Choroid plexus epithelial cell (primary cell): Measurements from ENCODE around the gene DHRS7.

Experiments
- DNase-seq: peaks from one replicate; pipeline ENCODE4 v3.0.0-alpha.2; 2010; ENCODE audit warnings: low read depth
- H3K4me3 ChIP-seq: 2 replicates; pipeline ENCODE4 v1.5.1; 2011; ENCODE audit warnings: low read depth, mild to moderate bottlenecking, control low read depth, low read length, moderate library complexity
- CTCF ChIP-seq: conservative IDR thresholded peaks from 2 replicates; pipeline ENCODE4 v1.5.1; 2011; ENCODE audit warnings: low read depth, mild to moderate bottlenecking, control low read depth, inconsistent platforms, low read length, moderate library complexity

The DHRS7 gene

GRCh38 chr14:60206837-60207533, 41.8 kb upstream of the DHRS7 start:
- no peak overlapping the region for H3K4me3 ChIP-seq
- DNase-seq = no peak
- TF ChIP-seq CTCF = no peak

- no peak overlapping the region for H3K4me3 ChIP-seq
- no peak for TF ChIP-seq CTCF
- no peak for DNase-seq
Observed at GRCh38 chr14:60206249-60206670, 41.1 kb upstream of the DHRS7 start.

GRCh38 chr14:60204843-60205774, 39.9 kb upstream of the DHRS7 start:
- no peak for DNase-seq
- no peak for TF ChIP-seq CTCF
- no peak overlapping the region for H3K4me3 ChIP-seq

- no peak for TF ChIP-seq CTCF
- no peak for DNase-seq
- no peak overlapping the region for H3K4me3 ChIP-seq
Observed at GRCh38 chr14:60204104-60204842, 39.1 kb upstream of the DHRS7 start.

GRCh38 chr14:60199321-60199720, 34.1 kb upstream of the DHRS7 start:
- no peak overlapping the region for H3K4me3 ChIP-seq
- TF ChIP-seq CTCF = no peak
- DNase-seq = no peak

- no peak for TF ChIP-seq CTCF
- no peak for DNase-seq
Observed at GRCh38 chr14:60197629-60198303, 32.6 kb upstream of the DHRS7 start.

More at GRCh38 chr14:60197629-60198303, 32.6 kb upstream of the DHRS7 start:
- no peak overlapping the region for H3K4me3 ChIP-seq
